BLaER1 treated with 17β-estradiol and CSF1 and Interleukin-3, amounts not matched to agents 10 nM and 100 nM (cell line): ENCODE measurements around the gene THOP1.
A peak's percentile ranks its signal among the peaks of the same experiment; 100 is the strongest.

Source experiments
- H3K27ac ChIP-seq, 11 experiments: shearing (Covaris generic); formaldehyde crosslinking; 2 replicates each; pipeline ENCODE4 v1.8.1; 2022
- H3K27me3 ChIP-seq, 11 experiments: shearing (Covaris generic); formaldehyde crosslinking; 2 replicates each; pipeline ENCODE4 v1.8.1; 2022
- H3K36me3 ChIP-seq, 11 experiments: shearing (Covaris generic); formaldehyde crosslinking; 2 replicates each; pipeline ENCODE4 v1.8.1; 2022
- H3K4me1 ChIP-seq, 10 experiments: shearing (Covaris generic); formaldehyde crosslinking; 2 replicates each; pipeline ENCODE4 v1.8.1; 2022
- H3K4me2 ChIP-seq, 11 experiments: shearing (Covaris generic); formaldehyde crosslinking; 2 replicates each; pipeline ENCODE4 v1.8.1; 2022
- H3K4me3 ChIP-seq, 10 experiments: shearing (Covaris generic); formaldehyde crosslinking; 2 replicates each; pipeline ENCODE4 v1.8.1; 2022
- H3K9ac ChIP-seq, 11 experiments: shearing (Covaris generic); formaldehyde crosslinking; 2 replicates each; pipeline ENCODE4 v1.8.1; 2022
- H3K9me3 ChIP-seq, 11 experiments: shearing (Covaris generic); formaldehyde crosslinking; replicated peaks in 1 of 11; 2 replicates each; pipeline ENCODE4 v1.8.1; 2022
- H4K20me1 ChIP-seq, 11 experiments: shearing (Covaris generic); formaldehyde crosslinking; 2 replicates each; pipeline ENCODE4 v1.8.1; 2022
- Cebpa-rat ChIP-seq, 11 experiments: shearing (Covaris generic); IDR thresholded peaks; 2 replicates each; pipeline ENCODE4 v1.8.1; 2022

The THOP1 gene

GRCh38 chr19:2811221-2811722 is 26.0 kb downstream of the THOP1 start:
- H3K36me3 ChIP-seq, result peaks cover 42 to 98% (median 82%) of the 10 kb centered on the region in 11 experiments
- H3K9ac ChIP-seq, result 0 out of 22 replicates have a peak overlapping the region, but pooled peaks of 1 of the 11 experiments have one; percentile 12
- H3K4me1 ChIP-seq, result peaks cover 0 to 65% (median 50%) of the 10 kb centered on the region in 10 experiments; a peak in 18 of 20 replicates
- peaks cover 0 to 48% (median 0%) of the 10 kb centered on the region in 11 experiments; a peak in 7 of 22 replicates for H3K27me3 ChIP-seq
- peaks cover 0 to 99% (median 67%) of the 10 kb centered on the region in 11 experiments; a peak in 20 of 22 replicates for H4K20me1 ChIP-seq
- H3K9me3 ChIP-seq, result no peaks in the 10 kb centered on the region; a peak in 1 of 22 replicates
- H3K27ac ChIP-seq, result no peak overlapping the region
- H3K4me3 ChIP-seq, result no peak overlapping the region
- peak overlapping the region in 6 of 11 experiments; percentile 63 to 96 (median 90); a peak in 11 of 22 replicates for H3K4me2 ChIP-seq
- no peak for TF ChIP-seq Cebpa-rat (IDR thresholded peaks at IDR 0.05)

DNA sequence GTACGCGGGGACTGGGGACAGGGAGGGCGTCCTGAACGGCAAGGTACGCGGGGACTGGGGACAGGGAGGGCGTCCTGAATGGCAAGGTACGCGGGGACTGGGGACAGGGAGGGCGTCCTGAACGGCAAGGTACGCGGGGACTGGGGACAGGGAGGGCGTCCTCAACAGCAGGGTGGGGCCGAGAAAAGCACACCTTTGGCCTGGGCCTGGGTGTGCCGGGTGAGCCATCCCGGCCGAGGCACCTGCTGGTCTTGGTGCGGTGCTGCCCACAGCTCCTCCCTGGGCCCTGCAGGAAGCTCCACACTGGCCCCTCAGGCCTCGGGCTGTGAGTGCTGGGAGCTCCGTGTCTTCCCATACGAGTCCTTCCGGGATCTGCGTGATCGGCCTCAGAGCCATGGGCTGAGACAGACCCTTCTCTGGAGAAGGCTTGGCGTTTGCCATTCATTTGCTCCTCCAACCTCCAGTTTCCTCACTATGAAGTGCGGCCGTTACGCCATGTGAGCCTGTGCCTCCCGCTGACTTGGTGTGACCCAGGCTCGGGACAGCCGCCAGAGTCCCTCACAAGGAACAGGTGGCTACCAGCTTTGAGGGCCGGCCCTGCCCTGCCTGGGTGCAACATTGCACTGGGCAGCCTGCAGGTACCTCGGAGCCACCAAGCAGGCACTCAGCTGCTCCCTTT is 26.6 kb downstream of the THOP1 start:
- H3K27ac ChIP-seq, result no peak overlapping the region

DNA sequence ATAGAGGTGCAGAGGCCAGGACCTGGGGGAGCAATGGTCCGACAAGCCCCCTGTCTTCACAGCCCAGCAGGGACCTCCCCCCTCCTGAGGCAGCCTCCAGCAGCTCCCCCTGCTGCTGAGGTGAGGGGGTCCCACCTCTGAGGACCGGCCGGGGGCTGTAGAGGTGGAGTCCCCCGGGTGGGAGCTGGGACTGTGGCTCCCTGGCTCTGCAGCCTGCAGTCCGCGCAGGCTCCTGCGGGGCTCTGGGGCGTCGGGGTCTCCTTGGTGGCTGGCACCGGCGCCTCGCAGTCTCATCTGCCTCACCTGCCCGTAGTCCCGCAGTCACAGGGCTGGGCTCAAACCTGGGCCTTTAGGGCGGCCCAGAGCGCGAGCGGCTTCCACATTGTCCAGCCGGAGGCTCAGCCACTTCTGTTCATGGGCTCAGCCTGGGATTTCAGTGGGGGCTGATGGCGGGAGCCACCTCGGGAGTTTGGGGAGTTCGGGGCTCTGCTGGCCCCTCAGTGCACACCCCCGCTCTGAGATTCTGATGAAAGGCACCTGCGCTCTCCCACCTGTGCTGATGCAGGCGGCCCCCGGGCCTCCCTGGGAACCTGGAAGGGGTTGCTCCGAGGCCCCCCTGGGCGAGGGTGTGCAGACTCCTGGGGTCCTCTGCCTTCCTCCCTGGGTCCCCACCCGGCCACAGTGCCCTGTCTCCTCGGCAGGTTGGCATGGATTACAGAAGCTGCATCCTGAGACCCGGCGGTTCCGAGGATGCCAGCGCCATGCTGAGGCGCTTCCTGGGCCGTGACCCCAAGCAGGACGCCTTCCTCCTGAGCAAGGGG is 27.3 kb downstream of the THOP1 start:
- Histone ChIP-seq H3K27ac (no peak overlapping the region), H3K36me3 (peaks cover 30 to 85% (median 70%) of the 10 kb centered on the region in 11 experiments), H3K4me1 (peaks cover 0 to 52% (median 36%) of the 10 kb centered on the region in 10 experiments; a peak in 16 of 20 replicates), H3K9me3 (no peaks in the 10 kb centered on the region), H4K20me1 (peaks cover 0 to 88% (median 53%) of the 10 kb centered on the region in 11 experiments; a peak in 20 of 22 replicates), H3K4me3 (no peak overlapping the region), H3K27me3 (peaks cover 0 to 36% (median 0%) of the 10 kb centered on the region in 11 experiments; a peak in 7 of 22 replicates), H3K4me2 (no peak overlapping the region), H3K9ac (no peak overlapping the region)
- no peak for TF ChIP-seq Cebpa-rat (IDR thresholded peaks at IDR 0.05)

More for the DNA sequence above, 26.6 kb downstream of the THOP1 start:
- Histone ChIP-seq H3K27me3 (peaks cover 0 to 44% (median 0%) of the 10 kb centered on the region in 11 experiments; a peak in 7 of 22 replicates), H3K9ac (no peak overlapping the region), H3K4me1 (peaks cover 0 to 59% (median 44%) of the 10 kb centered on the region in 10 experiments; a peak in 16 of 20 replicates), H3K4me3 (no peak overlapping the region), H3K4me2 (peak overlapping the region in 3 of 11 experiments; percentile 90 to 96 (median 92); a peak in 5 of 22 replicates), H3K9me3 (no peaks in the 10 kb centered on the region; a peak in 1 of 22 replicates), H3K36me3 (peaks cover 37 to 92% (median 77%) of the 10 kb centered on the region in 11 experiments), H4K20me1 (peaks cover 0 to 96% (median 61%) of the 10 kb centered on the region in 11 experiments; a peak in 20 of 22 replicates)
- no peak for TF ChIP-seq Cebpa-rat (IDR thresholded peaks at IDR 0.05)

- peaks cover 0 to 43% (median 27%) of the 10 kb centered on the region in 10 experiments; a peak in 16 of 20 replicates for H3K4me1 ChIP-seq
- no peak overlapping the region for H3K27ac ChIP-seq
- H3K4me3 ChIP-seq, result no peak overlapping the region
- peaks cover 0 to 28% (median 0%) of the 10 kb centered on the region in 11 experiments; a peak in 7 of 22 replicates for H3K27me3 ChIP-seq
- H4K20me1 ChIP-seq, result peaks cover 0 to 80% (median 44%) of the 10 kb centered on the region in 11 experiments; a peak in 20 of 22 replicates
- TF ChIP-seq Cebpa-rat (IDR thresholded peaks at IDR 0.05), result no peak
- no peak overlapping the region for H3K9ac ChIP-seq
- H3K4me2 ChIP-seq, result no peak overlapping the region
- peaks cover 23 to 76% (median 61%) of the 10 kb centered on the region in 11 experiments for H3K36me3 ChIP-seq
- H3K9me3 ChIP-seq, result peaks cover 0 to 3% (median 0%) of the 10 kb centered on the region in 11 experiments; a peak in 2 of 22 replicates
Observed at GRCh38 chr19:2813235-2814160, 28.2 kb downstream of the THOP1 start.

- peaks cover 0 to 70% (median 35%) of the 10 kb centered on the region in 11 experiments; a peak in 20 of 22 replicates for H4K20me1 ChIP-seq
- peaks cover 0 to 35% (median 20%) of the 10 kb centered on the region in 10 experiments; a peak in 17 of 20 replicates for H3K4me1 ChIP-seq
- peaks cover 13 to 67% (median 52%) of the 10 kb centered on the region in 11 experiments for H3K36me3 ChIP-seq
- H3K9me3 ChIP-seq, result peaks cover 0 to 4% (median 0%) of the 10 kb centered on the region in 11 experiments; a peak in 2 of 22 replicates
- H3K27me3 ChIP-seq, result peaks cover 0 to 18% (median 0%) of the 10 kb centered on the region in 11 experiments; a peak in 7 of 22 replicates
- no peak overlapping the region for H3K4me2 ChIP-seq
- H3K4me3 ChIP-seq, result no peak overlapping the region
- no peak overlapping the region for H3K9ac ChIP-seq
- TF ChIP-seq Cebpa-rat (IDR thresholded peaks at IDR 0.05), result no peak
- no peak overlapping the region for H3K27ac ChIP-seq
Observed at GRCh38 chr19:2814426-2814825, 29.1 kb downstream of the THOP1 start.

- no peak overlapping the region for H3K4me3 ChIP-seq
- peaks cover 0 to 4% (median 0%) of the 10 kb centered on the region in 11 experiments; a peak in 2 of 22 replicates for H3K9me3 ChIP-seq
- H4K20me1 ChIP-seq, result peaks cover 0 to 63% (median 27%) of the 10 kb centered on the region in 11 experiments; a peak in 20 of 22 replicates
- H3K4me2 ChIP-seq, result no peak overlapping the region
- peaks cover under 1 to 29% (median 14%) of the 10 kb centered on the region in 10 experiments; a peak in 19 of 20 replicates for H3K4me1 ChIP-seq
- no peak for TF ChIP-seq Cebpa-rat (IDR thresholded peaks at IDR 0.05)
- peaks cover 11 to 59% (median 45%) of the 10 kb centered on the region in 11 experiments; a peak in 21 of 22 replicates for H3K36me3 ChIP-seq
- H3K9ac ChIP-seq, result no peak overlapping the region
- H3K27me3 ChIP-seq, result peaks cover 0 to 10% (median 0%) of the 10 kb centered on the region in 11 experiments; a peak in 7 of 22 replicates
- H3K27ac ChIP-seq, result no peak overlapping the region
Observed at GRCh38 chr19:2815191-2815614, 29.9 kb downstream of the THOP1 start.

DNA sequence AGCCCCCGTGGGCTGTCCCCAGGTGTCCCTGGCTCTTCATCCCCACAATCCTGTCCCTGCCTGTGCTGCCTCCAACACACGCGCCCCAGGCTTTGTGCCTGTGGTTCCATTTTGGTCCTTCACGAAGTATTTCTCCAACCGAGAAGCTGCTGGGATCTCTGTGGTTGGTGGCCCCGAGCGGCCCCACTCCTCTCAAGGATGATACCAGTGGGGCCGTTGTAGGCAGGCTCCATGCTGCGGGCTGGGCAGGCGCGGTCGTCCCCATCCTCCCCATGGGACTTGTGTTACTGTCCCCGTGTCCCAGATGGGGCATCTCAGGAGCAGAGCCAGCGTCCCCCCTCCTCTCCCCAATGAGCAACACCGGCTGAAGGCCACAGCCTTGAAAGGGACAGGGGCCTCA is 30.6 kb downstream of the THOP1 start:
- Histone ChIP-seq H3K36me3 (peaks cover 11 to 52% (median 42%) of the 10 kb centered on the region in 11 experiments; a peak in 21 of 22 replicates), H3K4me1 (peaks cover 6 to 29% (median 14%) of the 10 kb centered on the region in 10 experiments; a peak in 18 of 20 replicates), H3K9ac (no peak overlapping the region), H3K27me3 (peaks cover 0 to 3% (median 0%) of the 10 kb centered on the region in 11 experiments; a peak in 4 of 22 replicates), H4K20me1 (peaks cover 0 to 55% (median 20%) of the 10 kb centered on the region in 11 experiments; a peak in 19 of 22 replicates), H3K27ac (peak overlapping the region in 1 of 11 experiments; percentile 36; a peak in 2 of 22 replicates), H3K9me3 (peaks cover 0 to 4% (median 0%) of the 10 kb centered on the region in 11 experiments; a peak in 2 of 22 replicates), H3K4me3 (no peak overlapping the region), H3K4me2 (no peak overlapping the region)
- TF ChIP-seq Cebpa-rat (IDR thresholded peaks at IDR 0.05), result no peak
